HG03103 (cell line): ENCODE measurements around the gene TMEM11.
"Not testable (repeated sequence)": the region's sequence is repeated elsewhere in the genome, so short reads cannot be mapped to it uniquely, and the experiment has no call there.

ENCODE experiments used
- ATAC-seq: cut with Tn5 transposase; IDR thresholded peaks from one replicate; pipeline ENCODE4 v1.9.1; 2021; ENCODE audit warnings: low read depth; ENCODE audit not compliant: unreplicated experiment

TMEM11 gene

DNA sequence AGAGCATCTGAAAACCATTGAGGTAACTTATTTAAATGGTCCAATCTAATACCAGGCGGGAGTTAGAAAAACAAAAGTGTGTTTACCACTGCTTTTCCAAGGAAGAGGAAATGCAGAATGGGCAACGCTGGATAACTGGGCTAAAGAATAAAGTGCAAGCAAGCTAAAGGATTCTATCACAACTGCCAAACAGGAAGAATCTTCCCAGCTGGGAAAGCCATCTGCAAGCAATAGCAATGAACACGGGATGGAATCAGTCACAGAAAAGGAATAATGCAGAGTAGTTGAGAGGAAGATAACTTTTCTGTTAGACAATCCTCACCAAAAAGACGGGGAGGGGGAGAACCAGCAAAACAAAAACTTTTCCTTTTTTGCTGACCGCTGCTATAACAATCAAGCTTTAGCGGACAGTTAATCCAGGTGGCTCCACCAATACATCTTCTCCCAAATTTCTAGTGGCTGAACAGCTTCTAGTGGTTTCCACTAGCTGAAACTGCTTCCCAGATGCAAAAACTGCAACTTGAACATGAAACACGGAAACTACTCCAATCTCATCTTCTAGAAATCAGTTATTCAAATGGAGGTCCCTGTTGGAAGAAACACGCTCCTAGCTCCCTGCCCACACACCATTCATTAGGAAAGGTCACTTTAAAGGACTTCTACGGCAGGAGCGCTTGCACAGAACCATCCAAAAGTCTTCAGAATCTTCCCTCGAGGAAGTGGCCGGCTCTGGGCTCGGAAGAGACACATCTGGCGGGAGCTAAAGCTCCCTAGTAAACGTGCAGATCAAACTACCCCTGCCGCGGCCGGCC lies 929 bp downstream of the TMEM11 start:
- no peak for ATAC-seq

DNA sequence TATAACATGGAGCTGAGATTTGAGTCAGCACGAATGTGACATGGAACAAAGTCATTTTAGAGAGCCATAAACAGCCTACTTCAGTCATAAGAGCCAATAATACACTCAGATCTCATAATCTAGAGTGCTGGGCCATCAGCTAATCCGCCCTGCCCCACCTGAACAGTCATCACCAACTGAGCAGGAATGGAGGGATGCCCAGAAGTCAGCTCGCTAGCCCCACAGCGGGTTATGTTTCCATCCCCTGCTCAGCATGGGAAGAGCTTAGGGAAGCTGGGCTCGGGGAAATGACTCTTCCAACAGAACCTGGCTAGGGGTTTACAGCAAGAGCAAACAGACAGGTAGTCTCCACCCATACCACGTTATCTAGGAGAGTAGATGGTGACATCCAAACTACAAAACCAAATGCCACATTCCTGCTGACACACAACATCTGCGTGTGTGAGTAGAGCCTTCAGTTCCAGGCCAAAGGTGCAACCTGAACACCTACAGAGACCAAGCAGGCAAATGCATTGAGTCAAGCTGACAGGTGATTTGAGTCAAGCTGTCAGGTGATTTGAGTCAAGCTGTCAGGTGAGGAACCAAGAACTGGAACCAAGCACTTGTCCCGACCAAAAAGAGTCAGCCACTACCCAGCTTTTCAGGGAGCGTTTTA lies 2.0 kb downstream of the TMEM11 start:
- ATAC-seq = no peak

DNA sequence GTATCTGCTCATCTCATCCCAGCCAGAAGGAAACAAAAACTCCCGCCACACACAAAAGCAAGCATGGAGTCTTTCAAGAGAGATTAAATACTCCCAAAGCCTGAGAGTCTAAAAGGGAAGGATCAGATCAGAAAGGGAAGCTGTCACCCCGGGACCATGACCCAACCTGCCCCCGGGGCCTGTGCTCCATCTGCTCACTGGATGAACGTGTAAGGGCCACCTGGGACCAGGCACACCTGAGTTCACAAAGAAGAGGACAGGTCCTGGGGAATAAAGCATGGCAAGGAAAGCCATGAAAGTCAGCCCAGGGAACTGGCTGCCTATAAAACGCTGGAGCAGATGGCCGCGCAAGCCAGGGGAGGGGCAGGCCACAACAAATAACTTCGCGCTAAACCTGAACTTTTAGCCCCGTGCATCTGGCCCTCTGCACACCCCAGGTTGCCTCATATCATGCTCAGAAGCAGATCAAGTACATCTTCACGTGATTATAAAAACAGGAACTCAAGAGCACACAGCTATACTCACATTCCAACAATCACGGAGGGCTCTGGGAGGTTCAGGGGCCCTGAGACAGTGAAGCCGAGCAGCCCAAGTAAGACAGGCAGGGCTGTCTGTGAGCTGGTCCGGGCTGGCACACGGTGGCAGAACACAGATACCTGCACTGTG lies 3.4 kb downstream of the TMEM11 start:
- ATAC-seq = no peak

- ATAC-seq = no peak
These were observed 4.3 kb downstream of the TMEM11 start for GRCh38 chr17:21209511-21210175.

- ATAC-seq = no peak
These were observed 5.6 kb downstream of the TMEM11 start for GRCh38 chr17:21208352-21208751.

DNA sequence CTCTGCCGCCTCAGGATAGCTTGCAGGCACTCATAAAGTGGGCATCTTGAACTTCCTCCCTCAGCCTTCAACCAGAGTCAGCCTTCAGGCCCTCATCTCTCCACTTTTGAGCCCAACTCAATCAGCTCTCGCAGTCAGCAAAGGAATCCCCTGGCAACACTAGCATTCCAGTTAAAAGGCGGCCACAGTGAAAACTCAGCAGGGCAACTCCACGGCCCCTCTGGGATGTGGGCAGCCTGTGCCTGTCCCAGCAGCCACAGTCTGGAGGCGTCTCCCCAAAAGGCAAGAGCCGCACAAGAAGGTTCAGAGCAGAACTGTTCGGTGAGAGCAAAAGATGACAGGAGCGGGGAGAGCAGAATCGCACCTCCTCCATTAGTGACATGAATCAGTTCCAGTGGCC lies 9.0 kb downstream of the TMEM11 start:
- ATAC-seq = no peak

DNA sequence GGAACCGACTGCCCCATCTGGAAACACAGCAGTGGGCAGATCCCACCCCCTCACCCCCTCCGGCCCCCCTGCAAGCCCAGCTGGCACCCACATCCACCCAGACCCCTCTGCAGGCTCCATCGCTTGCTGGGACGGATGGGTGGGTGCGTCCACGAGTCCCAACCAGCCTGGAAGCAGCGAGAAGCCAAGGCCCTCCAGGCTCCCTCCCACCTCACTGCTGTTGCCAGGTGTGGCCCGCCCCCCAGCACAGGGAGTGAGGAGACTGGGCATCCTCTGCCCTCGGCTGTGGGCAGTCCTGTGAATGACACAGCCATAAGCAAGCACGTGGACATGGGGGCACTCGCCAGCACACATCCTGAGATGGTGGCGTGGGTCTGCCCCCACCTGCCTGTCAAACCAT lies 11.4 kb downstream of the TMEM11 start:
- ATAC-seq = no peak

DNA sequence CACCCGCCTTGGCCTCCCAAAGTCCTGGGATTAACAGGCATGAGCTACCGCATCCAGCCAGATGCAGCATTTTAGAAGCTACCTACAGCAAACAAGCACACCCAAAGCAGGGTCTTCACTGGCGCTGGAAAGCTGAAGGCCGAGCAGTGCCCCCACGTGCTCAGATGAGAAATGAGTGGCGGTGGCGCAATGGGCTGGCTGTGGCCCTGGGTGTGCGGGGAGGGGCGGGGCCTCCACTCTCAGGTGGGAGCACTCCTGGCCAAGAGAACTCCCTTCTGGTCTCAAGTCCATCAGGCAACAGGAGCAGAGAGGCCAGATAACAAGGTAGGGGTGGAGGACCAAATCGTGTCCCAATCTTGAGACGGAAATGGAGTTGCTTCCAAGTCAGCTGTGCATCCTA lies 12.1 kb downstream of the TMEM11 start:
- ATAC-seq = no peak

- ATAC-seq = no peak
These were observed 12.7 kb downstream of the TMEM11 start for GRCh38 chr17:21201298-21201595.

DNA sequence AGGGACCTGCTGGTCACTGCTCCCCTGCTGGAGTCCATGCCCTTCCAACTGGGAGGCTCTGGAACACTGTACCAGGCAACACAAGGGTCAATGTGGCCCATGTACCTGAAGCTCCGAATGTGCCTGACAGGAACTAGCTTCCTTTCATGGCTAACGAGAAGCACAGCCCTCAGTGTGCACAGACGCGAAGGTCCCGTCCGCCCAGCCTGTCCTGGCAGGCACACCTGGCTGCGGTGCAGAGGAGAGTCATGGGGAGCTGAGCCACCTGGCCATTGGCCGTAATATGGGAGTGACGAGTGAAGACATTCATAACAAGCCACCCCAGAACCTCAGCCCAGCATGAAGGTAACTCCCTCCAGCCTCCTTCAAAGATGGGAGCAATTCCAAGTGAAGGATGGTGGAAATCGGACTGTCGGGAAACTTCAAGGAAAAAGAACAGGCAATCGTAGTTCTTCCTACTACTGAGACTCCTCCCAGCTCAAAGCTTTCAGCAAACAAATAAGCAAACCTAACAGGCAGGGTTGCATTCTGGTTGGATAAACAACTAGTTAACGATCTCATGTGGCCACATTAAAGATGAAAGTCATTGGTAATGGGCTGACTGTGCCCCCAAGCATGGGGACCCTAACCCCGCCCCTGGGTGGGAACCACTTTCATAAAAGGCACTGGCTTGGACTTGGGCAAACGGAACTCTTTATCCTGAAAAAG lies 13.2 kb downstream of the TMEM11 start:
- ATAC-seq = no peak

- no peak for ATAC-seq
These were observed 14.1 kb downstream of the TMEM11 start for GRCh38 chr17:21199856-21200255.

- no peak for ATAC-seq
These were observed 14.7 kb downstream of the TMEM11 start for GRCh38 chr17:21199311-21199710.

DNA sequence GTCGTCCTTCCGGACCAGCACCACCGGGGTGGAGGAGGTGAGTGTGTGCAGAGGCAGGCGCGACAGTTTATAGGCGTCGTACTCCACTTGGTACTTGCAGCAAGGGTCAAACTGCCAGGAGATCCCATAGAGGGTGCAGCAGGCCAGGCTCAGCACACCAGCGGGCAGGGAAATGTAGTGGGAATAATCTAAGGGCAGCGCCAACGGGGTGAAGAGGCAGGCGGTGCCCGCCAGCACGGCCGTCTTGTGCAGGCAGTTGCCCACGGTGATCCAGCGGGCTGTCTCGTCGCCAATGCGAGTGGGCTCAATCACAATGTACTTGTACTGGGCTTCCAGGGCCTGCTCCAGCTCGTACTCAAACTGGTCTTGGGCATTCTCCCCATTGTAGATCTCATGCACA lies 15.6 kb downstream of the TMEM11 start:
- ATAC-seq = no peak

DNA sequence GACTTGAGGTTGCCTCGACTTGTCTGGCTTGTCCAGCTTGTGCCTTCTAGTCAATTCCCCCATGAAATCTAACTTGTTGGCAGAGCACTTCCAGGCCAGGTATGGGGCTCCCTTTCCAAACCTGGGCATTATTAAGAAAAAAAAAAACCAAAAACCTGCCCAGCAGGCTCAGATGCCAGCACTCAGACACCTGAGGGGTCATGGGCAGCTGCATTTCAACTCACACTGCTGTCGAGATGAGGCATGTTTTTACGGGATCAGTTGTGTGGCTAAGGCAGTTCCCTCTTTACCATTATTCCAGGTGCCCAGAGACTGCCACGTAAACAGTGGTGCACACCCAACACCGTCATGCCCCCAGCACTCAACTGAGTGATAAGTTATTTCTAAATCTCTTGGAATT lies 17.8 kb downstream of the TMEM11 start:
- no peak for ATAC-seq

DNA sequence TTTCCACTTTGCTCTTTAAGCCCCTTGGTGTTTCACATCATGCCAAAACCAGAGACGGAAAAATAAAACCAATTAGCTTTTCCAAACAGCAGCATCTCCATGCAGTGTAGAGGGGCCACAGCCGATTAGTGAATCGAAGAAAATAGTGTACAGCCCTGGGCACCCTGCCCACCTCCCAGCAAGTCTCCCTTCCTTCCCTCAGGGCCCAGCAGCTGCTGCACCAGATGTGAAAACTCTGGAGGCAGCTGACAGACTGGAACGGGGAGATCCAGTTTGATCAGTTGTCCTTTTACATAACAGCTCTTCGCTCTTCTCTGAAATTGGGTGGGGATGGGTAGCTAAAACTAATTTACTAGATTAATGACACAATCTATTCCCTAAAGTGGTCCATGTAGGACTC lies 19.3 kb downstream of the TMEM11 start:
- no peak for ATAC-seq

DNA sequence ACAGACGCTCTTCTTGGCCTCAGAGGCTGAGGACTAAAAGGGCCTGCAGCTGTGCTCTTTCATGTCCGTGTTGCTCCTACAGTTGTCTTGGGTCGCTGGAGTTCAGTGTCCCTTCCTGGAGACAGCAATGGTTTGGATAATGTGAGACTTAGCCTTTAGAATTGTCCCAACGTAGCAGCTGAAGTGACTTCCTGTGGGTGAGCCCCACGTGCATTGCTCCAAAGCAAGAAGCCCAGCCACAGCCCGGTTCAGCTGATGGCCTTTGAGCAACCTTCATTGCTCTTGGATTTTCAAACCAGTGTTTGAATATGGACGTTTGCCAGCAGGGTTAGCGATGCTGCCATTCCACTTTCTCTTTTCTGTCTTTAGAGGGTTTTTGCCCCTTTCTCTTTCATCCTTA lies 19.7 kb downstream of the TMEM11 start:
- ATAC-seq = no peak

- ATAC-seq = no peak
These were observed 20.9 kb downstream of the TMEM11 start for GRCh38 chr17:21193031-21193430.

- ATAC-seq = not testable (repeated sequence)
These were observed 21.5 kb downstream of the TMEM11 start for GRCh38 chr17:21192414-21192813.

DNA sequence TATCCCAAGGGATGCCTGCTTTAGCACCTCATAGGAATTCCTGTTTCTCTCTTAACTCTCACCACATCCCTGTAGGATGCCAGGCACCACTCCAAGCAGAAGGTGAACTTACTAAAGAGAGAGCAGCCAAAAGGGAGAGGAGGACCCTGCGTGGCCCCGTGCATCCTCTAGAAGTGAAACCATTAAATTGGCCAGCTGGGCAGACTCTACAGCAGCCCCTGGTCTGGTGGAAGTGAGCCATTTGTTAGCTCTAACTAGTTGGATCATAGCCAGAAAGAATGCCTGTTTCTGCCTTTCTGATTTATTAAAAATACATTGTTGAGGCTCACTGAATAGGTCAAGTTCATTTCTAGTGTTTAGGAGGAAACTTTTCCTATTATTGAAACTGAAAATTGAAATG lies 22.3 kb downstream of the TMEM11 start:
- ATAC-seq = no peak

GRCh38 chr17:21190078-21190477 lies 23.9 kb downstream of the TMEM11 start:
- ATAC-seq = no peak

DNA sequence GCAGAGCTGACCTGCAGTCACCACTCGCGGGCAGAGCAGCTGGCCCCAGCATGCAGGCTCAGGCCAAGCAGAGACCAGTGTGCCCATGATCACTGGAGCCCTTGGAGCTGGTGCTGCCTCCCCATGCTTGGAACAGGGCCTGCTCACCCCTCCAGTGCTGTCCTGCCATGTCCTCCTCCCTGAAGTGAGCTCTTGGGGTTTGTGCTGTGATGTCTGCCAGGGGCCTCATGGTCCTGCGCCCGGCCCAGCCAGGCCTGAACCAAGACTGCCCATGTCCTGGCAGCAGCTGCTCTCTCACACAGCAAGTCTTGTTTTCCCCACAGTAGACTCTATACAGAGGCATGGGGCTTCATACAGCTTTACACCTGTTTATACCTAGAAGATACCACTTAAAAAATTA lies 24.6 kb downstream of the TMEM11 start:
- ATAC-seq = no peak
